SIG-M5 (cell line): ENCODE data around the gene ABHD10.
A peak's percentile ranks its signal among the peaks of the same experiment; 100 is the strongest.

Experiments
- DNase-seq: peaks from one replicate; lab custom pipeline; 2025; lab: John Stamatoyannopoulos, UW

Gene ABHD10

GRCh38 chr3:111978583-111979433 lies at the start of gene ABHD10:
Gene ABHD10, plus strand, starts transcription at chr3:111979026. Its CDS starts 36 bp downstream, at chr3:111979062.
- peak; percentile 79 for DNase-seq

- DNase-seq: no peak
These were observed 49.3 kb upstream of the ABHD10 start for GRCh38 chr3:111929484-111929883.

GRCh38 chr3:111932946-111933345 lies 45.9 kb upstream of the ABHD10 start:
- DNase-seq: no peak

- DNase-seq: no peak
These were observed 42.5 kb upstream of the ABHD10 start for GRCh38 chr3:111936191-111936841.

- no peak for DNase-seq
These were observed 41.9 kb upstream of the ABHD10 start for GRCh38 chr3:111936967-111937366.

GRCh38 chr3:111937871-111938270 lies 41.0 kb upstream of the ABHD10 start:
- no peak for DNase-seq

GRCh38 chr3:111939873-111940272 lies 39.0 kb upstream of the ABHD10 start:
- no peak for DNase-seq

- no peak for DNase-seq
These were observed 35.3 kb upstream of the ABHD10 start for GRCh38 chr3:111943533-111943932.

GRCh38 chr3:111944372-111944771 lies 34.5 kb upstream of the ABHD10 start:
- no peak for DNase-seq

- no peak for DNase-seq
These were observed 31.6 kb upstream of the ABHD10 start for GRCh38 chr3:111947231-111947630.

GRCh38 chr3:111948786-111949185 lies 30.0 kb upstream of the ABHD10 start:
- DNase-seq: no peak

GRCh38 chr3:111949712-111950111 lies 29.1 kb upstream of the ABHD10 start:
- no peak for DNase-seq

- DNase-seq: no peak
These were observed 27.8 kb upstream of the ABHD10 start for GRCh38 chr3:111951032-111951431.

- DNase-seq: no peak
These were observed 26.7 kb upstream of the ABHD10 start for GRCh38 chr3:111952086-111952485.

- DNase-seq: no peak
These were observed 25.9 kb upstream of the ABHD10 start for GRCh38 chr3:111952866-111953450.

- no peak for DNase-seq
These were observed 24.4 kb upstream of the ABHD10 start for GRCh38 chr3:111954228-111954990.

GRCh38 chr3:111955876-111956275 lies 22.9 kb upstream of the ABHD10 start:
- DNase-seq: no peak

- no peak for DNase-seq
These were observed 22.4 kb upstream of the ABHD10 start for GRCh38 chr3:111956449-111956848.

GRCh38 chr3:111956995-111957734 lies 21.7 kb upstream of the ABHD10 start:
- DNase-seq: no peak

- DNase-seq: no peak
These were observed 17.2 kb upstream of the ABHD10 start for GRCh38 chr3:111961461-111962164.

GRCh38 chr3:111963424-111963823 lies 15.4 kb upstream of the ABHD10 start:
- no peak for DNase-seq
